NCI-H748 treated with DMSO at 0.1 percent for 48 hours (cell line): ENCODE data around the gene RSBN1L.
"Not testable (repeated sequence)": the region's sequence is repeated elsewhere in the genome, so short reads cannot be mapped to it uniquely, and the experiment has no call there.

Source experiments
- DNase-seq: peaks from one replicate; lab custom pipeline; 2025; lab: John Stamatoyannopoulos, UW

The RSBN1L gene

DNA sequence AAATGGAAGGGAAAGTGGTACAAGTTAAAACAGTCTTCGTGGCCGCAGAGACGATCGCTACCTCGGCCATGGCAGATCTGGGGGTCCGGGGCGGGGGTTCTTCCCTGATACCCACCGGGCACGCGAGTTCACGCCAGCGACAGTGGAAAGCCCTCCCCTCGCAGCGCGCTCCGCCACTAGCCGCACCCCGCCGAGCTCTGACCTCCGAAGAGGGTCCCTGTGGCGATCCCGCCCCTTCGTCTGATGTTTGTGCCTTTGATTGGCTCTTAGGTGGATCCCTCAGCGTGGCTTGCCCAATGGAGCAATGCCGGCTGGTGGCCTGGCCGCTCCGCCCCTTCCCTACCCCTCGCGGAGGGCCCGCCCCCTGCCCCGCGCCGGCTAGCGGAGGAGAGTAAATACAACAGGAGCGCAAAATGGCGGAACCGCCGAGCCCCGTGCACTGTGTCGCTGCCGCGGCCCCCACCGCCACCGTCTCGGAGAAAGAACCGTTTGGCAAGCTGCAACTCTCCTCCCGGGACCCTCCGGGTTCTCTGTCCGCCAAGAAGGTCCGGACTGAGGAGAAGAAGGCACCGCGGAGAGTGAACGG lies at the start of gene RSBN1L:
Gene RSBN1L, plus strand, starts transcription at position 403 of the 586 bp plus-strand sequence. Its CDS starts 11 bp downstream, at position 414.
- peak; percentile 96 for DNase-seq

DNA sequence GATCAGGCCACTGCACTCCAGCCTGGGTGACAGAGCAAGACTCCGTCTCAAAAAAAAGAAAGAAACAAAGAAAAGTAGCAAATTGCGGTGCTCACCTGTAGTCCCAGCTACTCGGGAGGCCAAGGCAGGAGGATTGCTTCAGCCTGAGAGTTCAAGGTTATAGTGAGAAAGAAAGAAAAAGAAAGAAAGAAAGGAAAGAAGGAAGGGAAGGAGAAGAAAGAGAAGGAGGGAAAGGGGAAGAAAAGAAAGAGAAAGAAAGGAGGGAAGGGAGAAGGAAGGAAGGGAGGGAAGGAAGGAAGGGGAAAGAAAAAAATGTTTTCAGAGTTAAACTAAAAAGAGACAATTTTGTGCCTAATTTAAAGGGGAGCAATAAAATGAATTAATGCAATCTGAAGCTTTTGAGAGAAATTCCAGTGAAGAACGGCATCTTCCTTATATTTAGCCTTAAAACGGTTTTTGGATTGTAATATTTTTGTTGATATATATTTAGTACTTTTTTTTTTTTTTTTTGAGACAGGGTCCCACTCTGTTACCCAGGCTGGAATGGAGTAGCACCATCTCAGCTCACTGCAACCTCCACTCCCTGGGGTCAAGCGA lies 47.4 kb upstream of the RSBN1L start:
- no peak for DNase-seq

DNA sequence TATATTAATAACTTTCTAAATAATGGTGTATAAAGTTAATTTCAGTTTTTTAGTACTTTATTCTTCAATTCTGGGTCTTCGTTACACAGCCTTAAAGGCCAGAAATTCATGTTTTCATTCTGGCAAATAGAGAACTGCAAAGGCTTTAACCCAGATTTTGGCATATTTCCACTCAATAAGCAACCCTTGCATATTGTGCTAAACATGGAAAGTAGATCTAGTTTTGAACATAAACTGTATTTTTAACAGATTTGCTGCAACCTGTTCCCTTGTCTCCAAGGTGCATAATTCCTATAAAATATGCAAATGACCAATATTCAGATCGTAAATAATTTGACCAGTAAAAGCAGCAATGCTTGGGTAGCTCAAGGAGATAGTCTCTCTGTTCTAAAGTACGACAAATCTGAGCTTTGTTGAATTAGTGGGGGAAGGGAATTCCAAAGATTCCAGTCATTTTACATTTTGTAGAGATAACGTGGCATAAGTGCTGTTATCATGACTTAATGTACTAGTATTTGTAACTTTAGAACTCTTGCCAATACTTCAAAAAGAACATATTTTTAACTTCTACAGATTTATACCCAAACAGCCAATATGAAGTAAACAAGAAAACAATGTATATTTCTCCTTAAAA lies 46.4 kb upstream of the RSBN1L start:
- DNase-seq, result no peak

DNA sequence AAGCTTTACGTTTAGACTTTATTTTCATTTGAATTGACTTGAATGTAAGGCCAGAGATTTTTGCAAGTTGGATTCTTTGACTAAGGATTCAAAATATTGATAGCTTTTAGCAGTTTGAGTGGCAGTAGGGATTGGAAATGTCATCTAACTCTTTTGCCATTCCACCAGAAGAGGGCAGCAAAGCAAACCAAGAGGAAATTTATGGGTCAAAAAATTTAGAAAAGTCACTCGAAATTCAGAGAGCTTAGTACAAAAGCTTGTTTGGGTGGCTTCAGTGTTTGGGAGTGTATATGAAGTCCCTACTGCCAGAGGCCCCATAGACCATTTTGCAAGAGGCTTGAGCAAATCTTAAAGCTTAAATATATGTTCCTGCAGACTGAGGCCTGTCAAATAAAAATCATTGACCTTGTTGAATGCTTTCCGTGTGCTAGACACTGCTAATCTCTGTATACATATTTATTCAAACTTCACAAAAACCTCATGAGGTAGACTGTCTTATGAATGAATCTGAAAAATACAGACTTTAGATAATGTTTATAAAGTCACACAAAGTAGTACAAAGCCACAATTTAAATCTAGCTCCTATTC lies 44.6 kb upstream of the RSBN1L start:
- peak; percentile 16 for DNase-seq

DNA sequence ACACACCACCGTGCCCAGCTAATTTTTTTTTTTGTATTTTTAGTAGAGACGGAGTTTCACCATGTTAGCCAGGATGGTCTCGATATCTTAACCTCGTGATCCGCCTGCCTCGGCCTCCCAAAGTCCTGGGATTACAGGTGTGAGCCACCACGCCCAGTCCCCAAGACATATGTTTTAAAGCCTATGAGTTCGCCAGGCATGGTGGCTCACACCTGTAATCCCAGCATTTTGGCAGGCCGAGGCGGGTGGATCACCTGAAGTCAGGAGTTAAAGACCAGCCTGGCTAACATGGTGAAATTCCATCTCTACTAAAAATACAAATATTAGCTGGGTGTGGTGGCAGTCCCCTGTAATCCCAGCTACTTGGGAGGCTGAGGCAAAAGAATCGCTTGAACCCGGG lies 43.4 kb upstream of the RSBN1L start:
- not testable (repeated sequence) for DNase-seq

DNA sequence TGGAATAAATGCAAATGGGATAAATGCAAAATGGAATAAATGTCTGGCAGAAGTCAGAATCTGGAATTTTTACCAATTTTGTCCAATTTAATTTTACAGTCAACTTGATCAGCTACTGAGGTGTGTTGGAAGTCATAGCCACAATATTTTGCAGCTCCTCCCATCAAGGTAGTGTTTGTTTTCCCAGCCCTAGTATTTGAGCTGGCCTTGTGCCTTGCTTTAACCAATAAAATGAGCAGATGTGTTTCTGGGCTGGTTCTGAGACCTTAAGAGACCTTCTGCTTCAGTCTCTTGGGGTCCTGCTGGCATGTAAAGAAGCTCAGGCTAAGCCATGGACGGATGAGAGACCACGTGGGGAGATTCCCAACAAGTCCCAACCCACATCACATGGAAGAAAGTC lies 42.7 kb upstream of the RSBN1L start:
- DNase-seq, result no peak

DNA sequence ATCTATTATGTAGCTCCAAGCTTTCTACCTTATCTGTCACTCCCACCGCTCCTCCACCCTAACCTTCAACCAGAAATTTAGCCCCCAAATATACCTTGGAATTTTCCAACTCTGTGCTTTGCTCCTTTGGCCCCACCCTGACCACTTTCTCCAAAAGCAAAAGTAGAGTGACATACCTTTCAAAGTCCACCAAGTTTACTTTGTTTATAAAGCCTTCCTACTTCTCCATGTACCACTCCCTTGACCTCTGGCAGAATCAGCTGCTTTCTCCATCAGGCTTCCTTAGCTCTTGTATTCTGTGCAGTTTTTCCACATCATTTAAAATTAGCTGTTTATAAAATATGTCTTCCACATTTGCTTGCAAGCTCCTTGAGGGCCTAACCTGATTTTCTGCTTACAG lies 40.9 kb upstream of the RSBN1L start:
- no peak for DNase-seq

DNA sequence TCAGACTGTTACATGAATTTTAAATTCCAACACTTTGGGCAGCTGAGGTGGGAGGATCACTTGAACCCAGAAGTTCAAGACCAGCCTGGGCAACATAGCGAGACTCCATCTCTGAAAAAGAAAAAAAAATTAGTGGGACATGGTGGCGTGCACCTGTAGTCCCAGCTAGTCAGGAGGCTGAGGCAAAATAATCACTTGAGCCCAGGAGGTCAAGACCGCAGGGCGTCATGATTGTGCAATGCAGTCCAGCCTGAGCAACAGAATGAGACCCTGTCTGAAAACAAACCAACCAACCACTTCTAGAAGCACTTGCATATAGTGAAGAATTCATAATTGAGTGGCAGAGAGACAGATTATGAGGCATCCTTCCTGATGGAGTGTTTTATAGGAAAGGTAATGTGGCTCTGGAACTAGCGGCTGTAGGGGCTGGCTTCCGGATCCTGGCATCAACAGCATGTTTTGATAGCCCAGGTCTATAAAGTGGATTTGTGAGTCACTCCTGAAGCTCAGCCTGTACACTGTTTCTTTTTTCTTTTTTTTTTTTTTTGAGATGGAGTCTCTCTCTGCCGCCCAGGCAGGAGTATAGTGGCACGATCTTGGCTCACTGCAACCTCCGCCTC lies 40.3 kb upstream of the RSBN1L start:
- no peak for DNase-seq

DNA sequence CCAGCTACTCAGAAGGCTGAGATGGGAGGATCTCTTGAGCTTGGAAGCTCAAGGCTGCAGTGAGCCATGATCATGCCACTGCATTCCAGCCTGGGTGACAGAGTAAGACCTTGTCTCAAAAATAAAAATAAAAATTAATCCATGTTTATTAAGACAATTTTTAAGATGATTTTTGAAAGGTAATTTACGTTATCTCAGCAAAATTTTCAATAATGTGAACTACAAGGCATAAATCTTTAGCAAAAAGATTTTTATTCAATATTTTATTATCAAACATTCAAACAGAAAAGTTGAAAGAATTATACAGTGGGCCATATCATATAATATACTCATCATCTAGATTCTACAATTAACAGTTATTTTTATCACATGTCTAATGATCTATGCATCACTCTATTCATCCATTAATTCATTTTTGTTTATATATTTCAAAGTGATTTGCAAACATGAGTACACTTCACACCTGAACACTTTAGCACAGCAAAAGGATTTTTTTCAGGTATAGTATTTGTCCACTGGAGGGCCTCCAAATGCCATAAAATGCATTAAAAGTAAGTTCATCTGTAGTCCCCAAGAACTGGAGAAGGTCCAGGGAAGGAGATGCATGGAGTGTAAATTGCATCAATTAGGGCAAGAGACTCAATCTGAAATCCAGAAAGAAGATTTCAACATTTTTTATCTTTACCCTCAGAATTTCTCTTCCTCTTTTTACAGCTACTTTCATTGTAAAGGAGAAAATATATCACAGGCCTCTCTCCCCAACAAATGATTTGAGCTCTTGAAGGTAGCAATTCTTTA lies 38.6 kb upstream of the RSBN1L start:
- DNase-seq, result peak; percentile 27

DNA sequence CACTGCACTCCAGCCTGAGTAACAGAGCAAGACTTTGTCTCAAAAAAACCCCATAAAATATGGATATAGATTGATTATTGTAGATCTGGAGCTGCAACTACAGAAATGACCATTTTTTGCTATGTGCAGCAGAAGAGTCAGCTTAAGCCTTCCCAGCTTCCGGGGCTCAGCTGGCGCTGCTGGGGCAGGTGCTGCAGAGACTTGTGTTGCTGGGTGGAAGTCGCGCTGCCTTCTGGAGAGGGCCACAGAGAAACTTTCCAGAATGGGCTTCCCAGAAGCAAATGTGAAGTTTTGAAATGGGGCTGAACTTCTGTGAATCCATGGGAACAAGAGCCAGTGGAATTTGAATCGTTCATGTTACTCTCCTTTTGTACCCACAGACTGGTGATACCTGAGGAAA lies 37.3 kb upstream of the RSBN1L start:
- DNase-seq, result no peak

DNA sequence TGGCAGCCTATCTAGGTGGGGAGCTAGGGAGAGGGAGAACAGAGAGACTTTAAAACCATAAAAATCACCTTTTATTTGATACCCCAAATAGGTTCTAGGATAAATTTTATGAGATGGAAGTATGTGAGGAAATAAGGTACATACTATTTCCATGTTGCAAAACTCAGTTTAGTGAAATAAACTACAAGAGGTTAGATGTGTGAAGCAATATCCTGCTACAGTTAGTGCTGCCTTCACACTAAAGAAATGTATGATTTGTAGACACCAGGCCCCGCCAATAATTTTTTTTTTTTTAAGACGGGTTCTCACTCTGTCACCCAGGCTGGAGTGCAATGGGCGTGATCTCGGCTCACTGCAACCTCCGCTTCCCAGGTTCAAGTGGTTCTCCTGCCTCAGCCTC lies 34.4 kb upstream of the RSBN1L start:
- DNase-seq, result no peak

DNA sequence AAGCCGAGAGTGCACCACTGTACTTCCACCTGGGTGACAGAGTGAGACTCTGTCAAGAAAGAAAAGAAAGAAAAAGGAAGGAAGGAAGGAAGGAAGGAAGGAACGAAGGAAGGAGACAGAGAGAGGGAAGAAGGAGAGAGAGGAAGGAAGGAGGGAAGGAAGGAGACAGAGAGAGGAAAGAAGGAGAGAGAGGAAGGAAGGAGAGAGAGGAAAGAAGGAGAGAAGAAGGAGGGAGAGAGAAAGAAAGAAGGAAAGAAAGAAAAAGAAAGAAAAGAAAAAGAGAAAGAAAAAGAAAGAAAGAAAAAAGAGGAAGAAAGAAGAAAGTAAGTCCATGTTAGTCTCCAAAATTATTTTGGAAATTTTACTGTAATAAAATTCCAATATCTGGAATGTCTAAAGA lies 33.4 kb upstream of the RSBN1L start:
- no peak for DNase-seq

DNA sequence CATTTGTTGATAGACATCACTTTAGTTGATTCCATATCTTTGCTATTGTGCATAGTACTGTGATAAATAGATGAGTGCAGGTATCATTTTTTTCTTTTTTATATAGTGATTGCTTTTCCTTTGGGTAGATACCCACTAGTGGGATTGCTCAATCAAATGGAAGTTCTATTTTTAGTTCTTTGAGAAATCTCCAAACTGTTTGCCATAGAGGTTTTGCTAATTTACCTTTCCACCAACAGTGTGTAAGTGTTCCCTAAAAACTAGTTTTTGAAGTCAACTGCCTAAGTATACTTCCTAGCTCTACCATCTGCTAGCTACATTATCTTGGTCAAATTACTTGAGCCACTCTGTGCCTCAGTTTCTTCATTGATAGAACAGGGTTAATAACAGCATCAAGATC lies 31.5 kb upstream of the RSBN1L start:
- no peak for DNase-seq

DNA sequence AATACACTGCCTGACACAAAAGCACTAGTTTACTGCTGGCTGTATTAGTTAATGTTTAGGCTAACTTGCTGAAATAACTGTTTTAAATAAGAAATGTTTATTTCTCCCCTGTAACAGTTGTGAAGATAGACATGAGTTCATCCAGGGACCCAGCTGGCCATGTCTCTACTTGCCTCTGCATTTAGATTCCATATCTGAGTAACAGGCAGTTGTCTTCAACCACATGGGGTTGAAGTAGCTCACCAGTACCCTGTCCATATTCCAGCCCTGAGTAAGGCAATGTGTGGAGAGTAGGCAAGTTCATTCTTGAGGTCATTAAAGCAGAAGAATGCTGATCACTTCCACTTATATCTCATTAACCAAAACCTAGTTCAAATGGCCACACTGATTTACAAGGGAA lies 31.1 kb upstream of the RSBN1L start:
- DNase-seq, result no peak

DNA sequence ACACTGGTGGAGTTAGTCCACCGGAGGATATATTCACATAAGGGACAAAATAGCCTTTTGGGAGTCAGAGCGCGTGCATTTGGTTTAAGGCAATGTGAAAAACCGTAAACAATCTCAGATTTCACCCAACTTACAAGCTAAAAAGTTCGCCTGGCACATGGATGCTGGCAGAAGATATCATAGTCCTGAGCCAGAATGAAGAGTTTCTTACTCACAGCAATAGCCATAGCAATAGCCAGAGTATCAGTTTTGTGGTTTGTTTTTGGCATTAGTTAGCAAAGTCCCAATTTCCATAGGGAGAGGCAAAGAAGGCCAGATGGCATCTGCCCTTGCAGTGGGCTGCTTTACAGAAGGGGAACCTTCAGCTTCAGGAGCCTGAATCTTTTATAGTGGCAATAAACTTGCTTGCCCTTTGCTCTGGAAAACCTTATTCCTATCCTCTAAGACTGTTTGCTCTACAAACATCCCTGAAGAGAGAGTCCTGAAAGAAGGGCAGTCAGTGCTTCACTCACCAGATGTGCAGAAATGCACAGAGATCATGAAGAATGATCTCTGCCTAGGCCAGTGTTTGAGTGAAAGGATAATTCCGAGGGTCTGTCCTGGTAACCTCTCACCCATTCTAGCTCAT lies 28.7 kb upstream of the RSBN1L start:
- DNase-seq, result no peak

DNA sequence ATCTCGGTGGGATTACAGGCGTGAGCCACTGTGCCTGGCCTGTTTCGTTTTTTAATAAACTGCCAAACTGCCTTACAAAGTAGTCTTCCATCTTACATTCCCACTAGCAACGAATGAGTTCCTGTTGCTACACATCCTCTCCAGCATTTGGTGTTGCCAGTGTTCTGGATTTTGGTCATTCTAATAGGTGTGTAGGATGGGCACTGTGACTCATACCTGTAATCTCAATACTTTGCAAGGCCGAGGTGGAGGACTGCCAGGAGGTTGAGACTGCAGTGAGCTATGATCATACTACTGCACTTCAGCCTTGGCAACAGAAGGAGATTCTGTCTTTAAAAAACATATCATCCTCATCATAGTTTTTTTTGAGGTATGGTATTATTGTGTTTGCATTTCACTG lies 21.4 kb upstream of the RSBN1L start:
- DNase-seq, result no peak

DNA sequence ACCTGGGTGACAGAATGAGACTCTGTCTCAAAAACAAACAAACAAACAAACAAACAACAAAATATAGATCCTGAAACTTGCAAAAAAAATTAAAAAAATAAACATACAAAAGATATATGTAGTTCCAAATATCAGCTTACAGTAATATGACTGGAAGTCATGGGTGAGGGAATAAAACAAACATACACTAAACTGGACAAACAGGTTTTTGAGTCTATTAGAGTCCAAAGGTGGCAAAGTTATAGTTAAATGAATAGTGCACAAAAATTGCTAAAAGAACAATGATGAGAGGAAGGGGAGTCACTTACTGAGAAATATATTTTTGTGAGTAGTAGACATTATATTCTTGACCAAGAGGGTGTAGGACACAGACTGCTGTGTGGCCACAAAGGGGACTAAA lies 16.7 kb upstream of the RSBN1L start:
- peak; percentile 71 for DNase-seq

DNA sequence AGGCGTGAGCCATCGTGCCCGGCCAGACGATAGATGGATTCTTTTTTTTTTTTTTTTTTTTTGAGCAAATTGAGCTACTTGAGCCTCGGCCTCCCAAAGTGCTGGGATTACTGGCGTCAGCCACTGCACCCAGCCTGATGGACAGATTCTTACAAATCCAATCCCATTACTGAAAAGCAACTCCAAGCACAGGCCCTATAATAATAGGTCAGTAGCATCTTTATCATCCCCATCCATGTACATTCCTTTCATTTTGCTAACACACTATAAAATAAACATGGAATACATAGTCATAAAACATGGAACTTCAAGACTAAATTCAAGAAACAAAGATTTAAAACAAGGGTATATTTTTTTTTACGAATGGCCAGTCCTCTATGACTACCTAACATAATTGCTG lies 16.0 kb upstream of the RSBN1L start:
- no peak for DNase-seq

DNA sequence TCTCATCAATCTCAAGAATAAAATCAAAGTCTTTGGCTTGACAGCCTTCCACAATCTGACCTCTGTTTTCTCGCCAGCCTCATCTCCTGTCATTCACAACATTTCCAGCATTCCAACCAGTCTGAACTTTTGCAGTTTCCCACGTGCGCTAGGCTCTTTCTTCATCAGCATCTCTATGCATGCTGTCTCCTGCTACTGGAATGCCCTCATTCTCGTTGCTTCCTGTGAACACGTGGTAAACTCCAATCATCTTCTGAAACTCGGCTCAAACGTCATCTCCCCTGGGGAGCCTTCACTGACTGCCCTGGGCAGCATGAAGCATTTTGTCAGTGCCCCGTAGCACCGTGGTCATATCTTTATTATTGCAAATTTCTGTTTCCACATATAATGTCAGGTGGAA lies 12.2 kb upstream of the RSBN1L start:
- no peak for DNase-seq

DNA sequence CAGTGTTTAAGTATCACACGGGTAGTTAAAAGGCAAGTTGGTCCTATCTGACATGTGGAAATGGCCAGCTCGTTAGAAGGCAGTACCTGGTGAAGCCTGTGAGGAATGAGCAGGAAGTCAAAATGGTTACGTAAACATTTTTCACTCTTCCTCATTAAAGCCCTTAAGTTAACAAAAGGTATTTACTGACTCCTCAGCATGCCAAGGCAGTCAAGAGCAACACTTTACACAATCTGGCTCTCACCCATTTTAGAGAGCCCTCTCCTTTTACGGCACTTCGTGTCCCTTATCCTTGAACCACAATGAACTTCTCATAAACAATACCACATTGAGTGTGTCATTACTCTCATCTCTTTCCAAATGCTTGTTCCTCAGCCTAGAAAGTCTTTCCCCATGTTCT lies 11.0 kb upstream of the RSBN1L start:
- no peak for DNase-seq

DNA sequence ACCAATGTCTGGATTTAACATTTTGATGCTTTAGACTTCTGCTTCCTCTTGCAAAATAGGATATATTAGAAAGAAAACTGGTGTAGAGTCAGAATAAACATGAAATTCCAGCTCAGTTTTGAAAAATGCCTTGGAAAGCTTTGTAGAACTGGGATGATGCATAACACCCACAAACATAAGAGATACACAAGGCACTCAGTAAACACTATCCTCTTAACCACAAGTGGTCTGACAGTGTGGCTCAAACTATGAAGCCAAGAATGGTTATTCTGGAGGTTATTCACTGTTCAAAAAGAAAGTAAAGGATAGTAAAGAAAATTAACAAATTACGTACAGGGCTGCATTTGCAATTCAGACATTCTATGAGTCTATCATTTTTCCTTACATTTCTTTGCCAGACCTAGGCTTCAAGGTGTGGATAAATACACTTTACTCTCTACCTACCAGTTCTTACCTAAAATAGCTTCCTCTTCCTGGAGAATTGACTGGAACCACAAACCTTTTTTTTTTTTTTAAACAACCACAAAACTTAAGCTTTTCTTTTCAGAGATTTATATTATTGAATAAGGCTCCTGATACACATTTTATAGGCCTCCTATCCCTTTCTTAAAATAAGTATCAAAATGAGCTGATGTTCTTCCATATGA lies 9.0 kb upstream of the RSBN1L start:
- no peak for DNase-seq
